ENCODE measurements around the gene SNTG2. TPM values are rescaled to one million over a fixed set of nuclear protein-coding genes. Genes with fewer than 3 reads are reported as not detected.

Gene SNTG2
- total and polyA plus RNA-seq, 2 donors (not counting 3 experiments of a cell fraction or from before 2014, with no cell fraction given): not detected

DNA sequence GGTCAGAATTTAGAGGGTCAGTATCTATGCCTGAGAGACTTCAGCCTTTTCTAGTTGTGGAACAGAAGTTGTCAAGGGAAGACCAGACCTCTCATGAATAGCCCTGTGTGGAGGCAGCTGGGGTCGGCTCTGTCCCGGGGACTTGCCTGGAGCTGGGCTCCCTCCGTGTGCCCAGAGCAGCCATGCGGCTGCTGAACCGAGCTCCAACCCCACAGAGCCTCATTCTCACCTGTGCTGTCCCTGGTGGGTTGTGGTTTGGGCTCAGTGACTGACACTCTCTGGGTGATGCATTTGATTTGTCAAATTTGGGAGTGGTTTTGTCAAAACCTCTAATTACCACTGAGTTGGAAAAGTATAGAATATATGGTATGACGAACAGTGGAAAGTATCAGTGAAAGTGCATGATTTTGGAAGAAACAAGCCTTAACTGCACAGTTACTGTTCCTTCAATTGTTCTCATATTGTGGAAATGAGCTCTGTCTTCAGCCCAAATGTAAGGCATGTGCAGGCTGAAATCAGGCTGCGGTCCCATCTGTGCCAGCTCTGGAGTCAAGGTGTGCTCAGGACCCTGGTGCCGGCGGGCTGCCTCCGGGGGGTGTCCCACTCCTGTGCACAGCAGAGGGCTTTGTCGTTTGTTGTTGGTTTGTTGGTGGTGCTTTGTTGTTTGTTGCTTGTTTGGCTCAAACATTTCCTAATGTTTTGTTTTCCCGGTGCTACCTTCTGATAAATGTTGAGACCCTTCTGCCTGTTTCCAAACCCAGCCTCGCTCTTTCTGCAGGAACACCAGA lies 200.3 kb downstream of the SNTG2 start:
- Histone ChIP-seq H3K4me1 (ENCODE audit: control insufficient read depth, extremely low read depth, insufficient read depth, low read length) (no peaks in the 10 kb centered on the region), H3K4me2 (ENCODE audit: insufficient read depth, low read length) (no peak overlapping the region), H3K9me1 (replicated peaks; ENCODE audit: control insufficient read depth, extremely low read depth, insufficient read depth, low read length) (no peaks in the 10 kb centered on the region), H3K9ac (replicated peaks; ENCODE audit: extremely low read depth, insufficient read depth, low read length) (no peak overlapping the region), H3K79me2 (ENCODE audit: control insufficient read depth, insufficient read depth, low read length) (no peaks in the 10 kb centered on the region), H3K9me3 (replicated peaks; ENCODE audit: control insufficient read depth, insufficient read depth, low read length) (peaks cover 5% of the 10 kb centered on the region), H3K4me3 (replicated peaks in 1 of 3; ENCODE audit: insufficient read depth in 1 of 3, low read depth in 1 of 3, low read length in 3 of 3) (no peak overlapping the region), H2AFZ (ENCODE audit: low read depth, low read length) (no peak overlapping the region), H3K27ac (ENCODE audit: insufficient read depth, low read depth, low read length) (no peak overlapping the region), H3K36me3 (ENCODE audit: control insufficient read depth in 2 of 2, extremely low read depth in 1 of 2, insufficient read depth in 2 of 2, low read length in 2 of 2) (no peaks in the 10 kb centered on the region), H3K27me3 (ENCODE audit: control insufficient read depth in 2 of 2, insufficient read depth in 2 of 2, low read length in 2 of 2) (no peaks in the 10 kb centered on the region), H4K20me1 (replicated peaks; ENCODE audit: control insufficient read depth, extremely low read depth, insufficient read depth, low read length) (no peaks in the 10 kb centered on the region)
- ChIA-PET CTCF (no interaction called here), POLR2A (no interaction called here)
- FAIRE-seq: no peak
- intact Hi-C loops (cut with micrococcal nuclease) (no loop called here), dilution Hi-C loops (cut with MboI; ENCODE audit: extremely low pct_ligation_motif_present, low sequenced_read_pairs) (no loop called here)
- TF ChIP-seq JUN (IDR thresholded peaks at IDR 0.05; ENCODE audit: borderline replicate concordance, insufficient read depth, insufficient read length, low read depth): no peak
- TF ChIP-seq MYC (IDR thresholded peaks at IDR 0.05; ENCODE audit: low read depth, low read length): no peak
- no peak for TF ChIP-seq POLR2AphosphoS5 (IDR thresholded peaks at IDR 0.05; ENCODE audit: insufficient read depth, low read depth, low read length)
- TF ChIP-seq, protein P1, sequence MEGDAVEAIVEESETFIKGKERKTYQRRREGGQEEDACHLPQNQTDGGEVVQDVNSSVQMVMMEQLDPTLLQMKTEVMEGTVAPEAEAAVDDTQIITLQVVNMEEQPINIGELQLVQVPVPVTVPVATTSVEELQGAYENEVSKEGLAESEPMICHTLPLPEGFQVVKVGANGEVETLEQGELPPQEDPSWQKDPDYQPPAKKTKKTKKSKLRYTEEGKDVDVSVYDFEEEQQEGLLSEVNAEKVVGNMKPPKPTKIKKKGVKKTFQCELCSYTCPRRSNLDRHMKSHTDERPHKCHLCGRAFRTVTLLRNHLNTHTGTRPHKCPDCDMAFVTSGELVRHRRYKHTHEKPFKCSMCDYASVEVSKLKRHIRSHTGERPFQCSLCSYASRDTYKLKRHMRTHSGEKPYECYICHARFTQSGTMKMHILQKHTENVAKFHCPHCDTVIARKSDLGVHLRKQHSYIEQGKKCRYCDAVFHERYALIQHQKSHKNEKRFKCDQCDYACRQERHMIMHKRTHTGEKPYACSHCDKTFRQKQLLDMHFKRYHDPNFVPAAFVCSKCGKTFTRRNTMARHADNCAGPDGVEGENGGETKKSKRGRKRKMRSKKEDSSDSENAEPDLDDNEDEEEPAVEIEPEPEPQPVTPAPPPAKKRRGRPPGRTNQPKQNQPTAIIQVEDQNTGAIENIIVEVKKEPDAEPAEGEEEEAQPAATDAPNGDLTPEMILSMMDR (IDR thresholded peaks at IDR 0.05; ENCODE audit: extremely low read depth in 1 of 2, insufficient read depth in 1 of 2, low read depth in 1 of 2, low read length in 2 of 2): no peak
- no TSS peak for BruUV-seq (replicated peaks)
- no peak for DNase-seq (ENCODE audit: low read depth, low spot score)

DNA sequence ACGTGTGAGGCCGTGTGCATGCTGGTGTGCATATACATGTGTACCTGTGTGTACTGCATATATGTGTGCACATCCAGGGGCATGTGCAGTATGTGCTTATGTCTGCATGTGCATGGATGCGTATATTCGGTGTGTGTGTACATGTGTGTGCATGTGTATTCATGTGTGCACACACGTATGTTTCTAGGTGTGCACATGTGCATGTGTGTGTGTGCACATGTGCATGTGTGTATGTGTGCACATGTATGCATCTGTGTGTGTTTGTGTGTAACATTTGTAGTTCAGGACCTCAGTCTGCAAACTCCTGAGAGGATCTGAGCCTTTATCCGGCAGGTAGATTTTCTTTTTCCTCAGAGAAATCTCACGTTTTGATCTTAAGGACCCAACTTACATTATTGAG lies 201.7 kb downstream of the SNTG2 start:
- intact Hi-C loops (cut with micrococcal nuclease) (no loop called here), dilution Hi-C loops (cut with MboI; ENCODE audit: extremely low pct_ligation_motif_present, low sequenced_read_pairs) (no loop called here)
- CTCF ChIA-PET: no interaction called here

More for the DNA sequence above, 201.7 kb downstream of the SNTG2 start:
- TF ChIP-seq, protein P1 (IDR thresholded peaks at IDR 0.05; ENCODE audit: extremely low read depth in 1 of 2, insufficient read depth in 1 of 2, low read depth in 1 of 2, low read length in 2 of 2): no peak
- TF ChIP-seq GATA2 (IDR thresholded peaks at IDR 0.05; ENCODE audit: insufficient read depth, insufficient read length, low read depth, low read length) (no peak), POLR2A (IDR thresholded peaks at IDR 0.05; ENCODE audit: low read depth, low read length) (no peak), MYC (IDR thresholded peaks at IDR 0.05; ENCODE audit: low read depth, low read length) (no peak), POLR2AphosphoS5 (IDR thresholded peaks at IDR 0.05; ENCODE audit: insufficient read depth, low read depth, low read length) (no peak), JUN (IDR thresholded peaks at IDR 0.05; ENCODE audit: borderline replicate concordance, insufficient read depth, insufficient read length, low read depth) (no peak), FOS (IDR thresholded peaks at IDR 0.05; ENCODE audit: borderline replicate concordance, insufficient read depth, low read length) (no peak), EZH2 (IDR thresholded peaks at IDR 0.05; ENCODE audit: borderline replicate concordance, low read depth, low read length, severe bottlenecking) (no peak)
- TF ChIP-seq, protein P2, sequence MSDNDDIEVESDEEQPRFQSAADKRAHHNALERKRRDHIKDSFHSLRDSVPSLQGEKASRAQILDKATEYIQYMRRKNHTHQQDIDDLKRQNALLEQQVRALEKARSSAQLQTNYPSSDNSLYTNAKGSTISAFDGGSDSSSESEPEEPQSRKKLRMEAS (IDR thresholded peaks at IDR 0.05; ENCODE audit: insufficient read depth, insufficient read length): no peak
- no peaks in the 10 kb centered on the region for H4K20me1 ChIP-seq (replicated peaks; ENCODE audit: control insufficient read depth, extremely low read depth, insufficient read depth, low read length)
- H3K4me1 ChIP-seq (ENCODE audit: control insufficient read depth, extremely low read depth, insufficient read depth, low read length): no peaks in the 10 kb centered on the region
- no peaks in the 10 kb centered on the region for H3K79me2 ChIP-seq (ENCODE audit: control insufficient read depth, insufficient read depth, low read length)
- H3K9ac ChIP-seq (replicated peaks; ENCODE audit: extremely low read depth, insufficient read depth, low read length): no peak overlapping the region
- no peak overlapping the region for H3K27ac ChIP-seq (ENCODE audit: insufficient read depth, low read depth, low read length)
- no peaks in the 10 kb centered on the region for H3K27me3 ChIP-seq (ENCODE audit: control insufficient read depth in 2 of 2, insufficient read depth in 2 of 2, low read length in 2 of 2)
- H2AFZ ChIP-seq (ENCODE audit: low read depth, low read length): no peak overlapping the region
- DNase-seq (ENCODE audit: low read depth, low spot score): no peak
- FAIRE-seq: no peak
- H3K9me1 ChIP-seq (replicated peaks; ENCODE audit: control insufficient read depth, extremely low read depth, insufficient read depth, low read length): no peaks in the 10 kb centered on the region
- no peak overlapping the region for H3K4me3 ChIP-seq (replicated peaks in 1 of 3; ENCODE audit: insufficient read depth in 1 of 3, low read depth in 1 of 3, low read length in 3 of 3)
- H3K9me3 ChIP-seq (replicated peaks; ENCODE audit: control insufficient read depth, insufficient read depth, low read length): peaks cover 5% of the 10 kb centered on the region
- H3K36me3 ChIP-seq (ENCODE audit: control insufficient read depth in 2 of 2, extremely low read depth in 1 of 2, insufficient read depth in 2 of 2, low read length in 2 of 2): no peaks in the 10 kb centered on the region
- POLR2A ChIA-PET: no interaction called here
- no TSS peak for BruUV-seq (replicated peaks)
- H3K4me2 ChIP-seq (ENCODE audit: insufficient read depth, low read length): no peak overlapping the region
